ENCODE results near the gene TMEM239. TPM values are rescaled to one million over a fixed set of nuclear protein-coding genes. Genes with fewer than 3 reads are reported as not detected.
A peak's percentile ranks its signal among the peaks of the same experiment; 100 is the strongest.

The TMEM239 gene
- total RNA-seq, 3 donors from 2014 or later = under 0.01 TPM; not detected in 2

DNA sequence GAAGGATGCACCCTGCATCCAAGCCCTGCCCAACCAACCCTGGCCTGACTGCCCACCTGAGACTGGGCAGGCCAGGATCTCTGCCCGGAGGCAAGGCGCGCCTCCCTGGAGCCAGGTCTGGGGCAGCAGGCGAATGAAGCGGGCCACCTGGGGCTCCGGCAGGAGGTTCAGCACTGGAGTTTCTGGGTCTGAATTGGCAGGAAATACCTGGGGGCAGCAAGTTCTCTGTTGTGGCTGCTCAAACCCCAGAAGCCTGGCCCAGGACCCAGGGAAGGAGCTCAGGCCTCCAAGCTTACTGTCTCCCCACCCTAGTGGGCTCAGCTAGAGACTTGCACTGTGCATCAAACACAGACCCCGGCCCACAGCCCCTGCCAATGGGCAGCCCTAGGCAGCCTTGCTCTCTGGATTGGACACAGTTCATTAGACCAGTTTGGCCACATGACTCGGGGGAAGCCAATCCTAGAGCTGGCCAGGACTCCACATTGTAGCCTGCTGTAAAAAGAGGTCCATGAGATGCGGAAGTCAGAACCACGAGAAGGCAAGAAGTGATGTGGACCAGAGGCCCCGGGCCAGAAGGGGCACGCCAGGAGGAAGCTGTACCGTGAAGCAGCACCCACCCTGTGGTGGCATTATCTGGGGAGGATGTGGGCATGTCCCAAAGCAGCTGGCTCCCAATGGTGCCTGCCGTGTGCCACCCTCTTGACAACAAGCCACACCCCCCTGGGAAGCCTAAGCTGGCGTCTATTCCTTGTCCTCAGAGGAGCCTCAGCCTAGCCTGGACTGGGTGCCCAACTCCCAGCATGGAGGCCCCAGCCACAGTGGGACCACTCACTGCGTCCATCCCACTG lies 18.8 kb upstream of the TMEM239 start:
- H3K27me3 ChIP-seq = peaks cover 0 to 5% of the 10 kb centered on the region in 2 donors
- intact Hi-C loops (cut with DNase I; ENCODE audit: low total_unique reads) = no loop called here
- DNase-seq (ENCODE audit: low spot score in 2 of 2) = no peak

DNA sequence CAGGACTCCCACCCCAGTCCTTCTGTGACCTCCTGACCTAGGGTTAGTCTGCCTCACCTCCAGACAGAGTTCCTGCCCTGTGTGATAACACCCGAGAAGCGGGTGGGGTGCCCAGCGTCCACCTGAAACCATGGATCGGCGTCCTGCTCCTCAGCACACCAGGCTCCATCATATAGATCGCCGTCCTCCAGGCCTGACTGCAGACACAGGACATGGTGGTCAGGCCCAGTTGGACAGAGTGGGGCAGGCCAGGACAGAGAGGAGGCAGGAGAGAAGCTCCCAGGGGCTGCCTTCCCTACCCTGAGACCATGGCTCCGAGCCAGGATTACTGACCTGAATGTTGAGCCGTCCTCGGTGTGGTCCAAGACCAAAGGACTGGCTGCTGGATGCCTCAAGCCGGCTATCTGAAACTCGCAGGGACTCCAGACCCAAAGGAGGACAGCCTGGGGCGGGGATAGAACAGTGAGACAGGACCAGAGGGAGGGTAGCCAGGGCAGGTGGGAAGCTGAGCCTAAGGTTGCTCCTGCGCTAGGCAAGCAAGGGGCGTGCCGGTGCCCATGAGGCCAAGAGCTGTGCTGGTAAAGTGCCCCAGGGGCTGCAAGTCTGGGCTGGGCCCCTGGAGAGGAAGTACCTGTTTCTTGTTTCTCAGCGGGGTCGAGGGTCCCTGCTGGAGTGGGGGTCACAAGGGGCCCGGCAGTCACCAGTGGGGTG lies 17.9 kb upstream of the TMEM239 start:
- intact Hi-C loops (cut with DNase I; ENCODE audit: low total_unique reads) = no loop called here
- Histone ChIP-seq H3K27me3 (peaks cover 0 to 5% of the 10 kb centered on the region in 2 donors), H3K9me3 (no peaks in the 10 kb centered on the region), H3K27ac (no peak overlapping the region), H3K4me3 (no peak overlapping the region), H3K36me3 (no peaks in the 10 kb centered on the region), H3K4me1 (no peaks in the 10 kb centered on the region)
- TF ChIP-seq POLR2A (IDR thresholded peaks at IDR 0.05) = no peak
- no peak for TF ChIP-seq POLR2AphosphoS5 (IDR thresholded peaks at IDR 0.05)
- TF ChIP-seq, protein P1, sequence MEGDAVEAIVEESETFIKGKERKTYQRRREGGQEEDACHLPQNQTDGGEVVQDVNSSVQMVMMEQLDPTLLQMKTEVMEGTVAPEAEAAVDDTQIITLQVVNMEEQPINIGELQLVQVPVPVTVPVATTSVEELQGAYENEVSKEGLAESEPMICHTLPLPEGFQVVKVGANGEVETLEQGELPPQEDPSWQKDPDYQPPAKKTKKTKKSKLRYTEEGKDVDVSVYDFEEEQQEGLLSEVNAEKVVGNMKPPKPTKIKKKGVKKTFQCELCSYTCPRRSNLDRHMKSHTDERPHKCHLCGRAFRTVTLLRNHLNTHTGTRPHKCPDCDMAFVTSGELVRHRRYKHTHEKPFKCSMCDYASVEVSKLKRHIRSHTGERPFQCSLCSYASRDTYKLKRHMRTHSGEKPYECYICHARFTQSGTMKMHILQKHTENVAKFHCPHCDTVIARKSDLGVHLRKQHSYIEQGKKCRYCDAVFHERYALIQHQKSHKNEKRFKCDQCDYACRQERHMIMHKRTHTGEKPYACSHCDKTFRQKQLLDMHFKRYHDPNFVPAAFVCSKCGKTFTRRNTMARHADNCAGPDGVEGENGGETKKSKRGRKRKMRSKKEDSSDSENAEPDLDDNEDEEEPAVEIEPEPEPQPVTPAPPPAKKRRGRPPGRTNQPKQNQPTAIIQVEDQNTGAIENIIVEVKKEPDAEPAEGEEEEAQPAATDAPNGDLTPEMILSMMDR (IDR thresholded peaks at IDR 0.05) = no peak
- DNase-seq (ENCODE audit: low spot score in 2 of 2) = no peak

More for the DNA sequence above, 18.8 kb upstream of the TMEM239 start:
- TF ChIP-seq POLR2AphosphoS5 (IDR thresholded peaks at IDR 0.05) (no peak), POLR2A (IDR thresholded peaks at IDR 0.05) (no peak)
- TF ChIP-seq, protein P1 (IDR thresholded peaks at IDR 0.05) = no peak
- Histone ChIP-seq H3K4me3 (no peak overlapping the region), H3K36me3 (no peaks in the 10 kb centered on the region), H3K27ac (no peak overlapping the region), H3K9me3 (no peaks in the 10 kb centered on the region), H3K4me1 (no peaks in the 10 kb centered on the region)

DNA sequence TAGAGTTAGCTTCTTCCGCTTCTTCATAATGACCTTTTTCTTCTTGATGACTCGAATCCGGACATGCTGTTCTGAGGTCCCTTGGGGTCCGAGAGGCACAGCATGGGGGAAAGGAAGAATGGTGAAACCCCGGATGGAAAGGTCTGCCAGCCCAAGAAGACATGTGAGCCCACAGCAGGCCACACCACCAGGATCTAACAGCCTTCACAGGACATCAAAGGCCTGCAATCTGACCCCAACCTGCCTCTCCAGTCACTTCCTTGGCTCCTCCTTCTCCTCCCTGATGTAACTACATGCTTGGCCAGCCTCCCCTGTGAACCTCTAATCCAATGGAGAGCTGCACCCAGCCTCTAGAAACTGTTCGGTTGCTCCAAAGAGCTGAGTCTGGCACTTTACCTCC lies 17.4 kb upstream of the TMEM239 start:
- no peak overlapping the region for H3K4me3 ChIP-seq
- no peaks in the 10 kb centered on the region for H3K9me3 ChIP-seq
- intact Hi-C loops (cut with DNase I; ENCODE audit: low total_unique reads) = no loop called here
- TF ChIP-seq, protein P1 (IDR thresholded peaks at IDR 0.05) = no peak
- no peak for TF ChIP-seq POLR2A (IDR thresholded peaks at IDR 0.05)
- no peak for TF ChIP-seq POLR2AphosphoS5 (IDR thresholded peaks at IDR 0.05)
- DNase-seq (ENCODE audit: low spot score in 2 of 2) = no peak
- no peaks in the 10 kb centered on the region for H3K4me1 ChIP-seq
- H3K27me3 ChIP-seq = peaks cover 0 to 5% of the 10 kb centered on the region in 2 donors
- no peaks in the 10 kb centered on the region for H3K36me3 ChIP-seq
- H3K27ac ChIP-seq = peak overlapping the region in 1 of 2 donors; percentile 27

DNA sequence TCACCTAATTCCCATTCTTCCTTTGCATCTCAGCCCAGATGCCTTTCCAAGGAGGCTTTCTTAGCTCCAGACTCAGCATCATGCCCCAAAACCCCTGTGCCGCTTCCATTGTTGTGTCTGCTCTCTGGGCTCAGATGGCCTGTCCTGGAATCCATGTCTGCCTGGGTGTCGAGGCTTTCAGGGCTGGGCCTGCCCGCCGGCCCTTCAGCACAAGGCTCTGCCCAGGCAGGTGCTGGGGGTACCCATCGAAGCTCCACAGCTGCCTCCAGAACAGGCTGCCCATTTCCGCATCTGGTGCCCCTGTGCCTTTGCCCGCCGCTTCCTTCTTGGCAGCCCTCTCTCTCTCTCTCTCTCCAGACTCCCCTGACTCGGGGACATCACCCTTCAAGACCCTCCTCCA lies 16.9 kb upstream of the TMEM239 start:
- Histone ChIP-seq H3K27me3 (peaks cover 0 to 5% of the 10 kb centered on the region in 2 donors), H3K4me1 (no peaks in the 10 kb centered on the region), H3K4me3 (peak overlapping the region; percentile 40 to 70 (median 48)), H3K27ac (peak overlapping the region in 1 of 2 donors; percentile 27), H3K36me3 (no peaks in the 10 kb centered on the region), H3K9me3 (no peaks in the 10 kb centered on the region)
- no peak for DNase-seq (ENCODE audit: low spot score in 2 of 2)
- TF ChIP-seq, protein P1 (IDR thresholded peaks at IDR 0.05) = no peak
- no peak for TF ChIP-seq POLR2AphosphoS5 (IDR thresholded peaks at IDR 0.05)
- TF ChIP-seq POLR2A (IDR thresholded peaks at IDR 0.05) = no peak
- intact Hi-C loops (cut with DNase I; ENCODE audit: low total_unique reads) = no loop called here

All from breast epithelium (tissue), 4 donors.